NK-92 (cell line): ENCODE data around the gene C16orf96.
"Not testable (repeated sequence)": the region's sequence is repeated elsewhere in the genome, so short reads cannot be mapped to it uniquely, and the experiment has no call there.

Source experiments
- DNase-seq: peaks from one replicate; lab custom pipeline; 2025; ENCODE audit not compliant: unreplicated experiment; lab: John Stamatoyannopoulos, UW

Gene C16orf96

GRCh38 chr16:4564661-4565267, 8.6 kb downstream of the C16orf96 start:
- DNase-seq, result no peak

GRCh38 chr16:4566144-4566543, 10.0 kb downstream of the C16orf96 start:
- DNase-seq, result no peak

GRCh38 chr16:4570086-4570485, 13.9 kb downstream of the C16orf96 start:
- no peak for DNase-seq

GRCh38 chr16:4570688-4571321, 14.7 kb downstream of the C16orf96 start:
- DNase-seq, result no peak

GRCh38 chr16:4572715-4573114, 16.6 kb downstream of the C16orf96 start:
- no peak for DNase-seq

- not testable (repeated sequence) for DNase-seq
Observed at GRCh38 chr16:4573926-4574325, 17.8 kb downstream of the C16orf96 start.

GRCh38 chr16:4574919-4575705, 19.0 kb downstream of the C16orf96 start:
- no peak for DNase-seq

- DNase-seq, result no peak
Observed at GRCh38 chr16:4576008-4576407, 19.9 kb downstream of the C16orf96 start.

- DNase-seq, result no peak
Observed at GRCh38 chr16:4578961-4579530, 22.9 kb downstream of the C16orf96 start.

GRCh38 chr16:4580250-4580649, 24.1 kb downstream of the C16orf96 start:
- DNase-seq, result no peak

- DNase-seq, result no peak
Observed at GRCh38 chr16:4583906-4584305, 27.8 kb downstream of the C16orf96 start.

- DNase-seq, result no peak
Observed at GRCh38 chr16:4586291-4586690, 30.2 kb downstream of the C16orf96 start.

- no peak for DNase-seq
Observed at GRCh38 chr16:4588386-4588785, 32.2 kb downstream of the C16orf96 start.

- no peak for DNase-seq
Observed at GRCh38 chr16:4588961-4589360, 32.8 kb downstream of the C16orf96 start.

GRCh38 chr16:4591191-4591590, 35.1 kb downstream of the C16orf96 start:
- DNase-seq, result no peak

GRCh38 chr16:4591706-4592470, 35.7 kb downstream of the C16orf96 start:
- DNase-seq, result no peak

- no peak for DNase-seq
Observed at GRCh38 chr16:4593086-4593485, 36.9 kb downstream of the C16orf96 start.

GRCh38 chr16:4594433-4595410, 38.6 kb downstream of the C16orf96 start:
- DNase-seq, result no peak

- DNase-seq, result no peak
Observed at GRCh38 chr16:4597174-4597573, 41.0 kb downstream of the C16orf96 start.

GRCh38 chr16:4599037-4599436, 42.9 kb downstream of the C16orf96 start:
- no peak for DNase-seq
